IMR-90 (cell line): ENCODE measurements around the gene SSR2. TPM values are rescaled to one million over a fixed set of nuclear protein-coding genes. Genes with fewer than 3 reads are reported as not detected.

Experiments used
- polyA plus RNA-seq, 3 experiments: library from polyadenylated mRNA; depleted of rRNA; stranded (reverse); fragments of >200 nt; gene quantifications; 2 replicates each; pipeline ENCODE4 v1.2.3, GENCODE V29; 2012; ENCODE audit warnings: low replicate concordance in 1 of 3
- total RNA-seq: library from RNA; depleted of rRNA; stranded (reverse); fragments of >200 nt; gene quantifications from 2 replicates; pipeline ENCODE4 v1.2.3, GENCODE V29; 2012
- TF ChIP-seq, protein P1 (sequence below): conservative IDR thresholded peaks from 2 replicates; pipeline ENCODE4 v1.5.1; 2012; ENCODE audit warnings: mild to moderate bottlenecking, low read depth, low read length, improper control_type of control experiment

SSR2 gene
- total and polyA plus RNA-seq, 2 of the 4 experiments (the other 2 are of a cell fraction) = 553 to 1,264 TPM

- TF ChIP-seq, protein P1, sequence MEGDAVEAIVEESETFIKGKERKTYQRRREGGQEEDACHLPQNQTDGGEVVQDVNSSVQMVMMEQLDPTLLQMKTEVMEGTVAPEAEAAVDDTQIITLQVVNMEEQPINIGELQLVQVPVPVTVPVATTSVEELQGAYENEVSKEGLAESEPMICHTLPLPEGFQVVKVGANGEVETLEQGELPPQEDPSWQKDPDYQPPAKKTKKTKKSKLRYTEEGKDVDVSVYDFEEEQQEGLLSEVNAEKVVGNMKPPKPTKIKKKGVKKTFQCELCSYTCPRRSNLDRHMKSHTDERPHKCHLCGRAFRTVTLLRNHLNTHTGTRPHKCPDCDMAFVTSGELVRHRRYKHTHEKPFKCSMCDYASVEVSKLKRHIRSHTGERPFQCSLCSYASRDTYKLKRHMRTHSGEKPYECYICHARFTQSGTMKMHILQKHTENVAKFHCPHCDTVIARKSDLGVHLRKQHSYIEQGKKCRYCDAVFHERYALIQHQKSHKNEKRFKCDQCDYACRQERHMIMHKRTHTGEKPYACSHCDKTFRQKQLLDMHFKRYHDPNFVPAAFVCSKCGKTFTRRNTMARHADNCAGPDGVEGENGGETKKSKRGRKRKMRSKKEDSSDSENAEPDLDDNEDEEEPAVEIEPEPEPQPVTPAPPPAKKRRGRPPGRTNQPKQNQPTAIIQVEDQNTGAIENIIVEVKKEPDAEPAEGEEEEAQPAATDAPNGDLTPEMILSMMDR = no peak
Observed at GRCh38 chr1:155976062-155976912, 44.5 kb downstream of the SSR2 start (continued).
